Glutamatergic neuron (in vitro differentiated cells): Measurements from ENCODE around the gene COX19. TPM values are rescaled to one million over a fixed set of nuclear protein-coding genes. Genes with fewer than 3 reads are reported as not detected.

Source experiments
- DNase-seq: peaks from one replicate; pipeline ENCODE4 v3.0.0; 2022
- H3K27ac Mint-ChIP-seq: one replicate; pipeline ENCODE4 v1.8.0; 2020; ENCODE audit warnings: mild to moderate bottlenecking, mixed read lengths, inconsistent platforms; ENCODE audit not compliant: unreplicated experiment
- H3K27me3 Mint-ChIP-seq: one replicate; pipeline ENCODE4 v1.8.0; 2020; ENCODE audit warnings: mild to moderate bottlenecking, moderate library complexity, mixed read lengths, inconsistent platforms; ENCODE audit not compliant: unreplicated experiment
- H3K36me3 Mint-ChIP-seq: one replicate; pipeline ENCODE4 v1.8.0; 2020; ENCODE audit warnings: mild to moderate bottlenecking, mixed read lengths, inconsistent platforms; ENCODE audit not compliant: unreplicated experiment
- H3K4me1 Mint-ChIP-seq: one replicate; pipeline ENCODE4 v1.8.0; 2020; ENCODE audit warnings: mild to moderate bottlenecking, low read depth, mixed read lengths, inconsistent platforms; ENCODE audit not compliant: unreplicated experiment
- H3K4me3 Mint-ChIP-seq: one replicate; pipeline ENCODE4 v1.8.0; 2020; ENCODE audit warnings: mild to moderate bottlenecking, mixed read lengths, inconsistent platforms; ENCODE audit not compliant: unreplicated experiment
- H3K9me3 Mint-ChIP-seq: one replicate; pipeline ENCODE4 v1.8.0; 2020; ENCODE audit warnings: mild to moderate bottlenecking, moderate library complexity, mixed read lengths, inconsistent platforms; ENCODE audit not compliant: unreplicated experiment
- CTCF ChIP-seq: fragments of 200-600 bp; sonication (generic); IDR thresholded peaks from one replicate; pipeline ENCODE4 v1.5.0; 2021; ENCODE audit not compliant: partially characterized antibody, unreplicated experiment
- total RNA-seq: library from RNA; stranded (reverse); fragmentation: NEBNext Ultra II Directional; extraction: Animal tissue kit (Norgen Biotek cat#: 25700); gene quantifications from one replicate; pipeline ENCODE4 v1.2.1, GENCODE V29; 2021; ENCODE audit not compliant: unreplicated experiment

COX19 gene
- total RNA-seq, 1 donor from 2014 or later: 18.4 TPM

DNA sequence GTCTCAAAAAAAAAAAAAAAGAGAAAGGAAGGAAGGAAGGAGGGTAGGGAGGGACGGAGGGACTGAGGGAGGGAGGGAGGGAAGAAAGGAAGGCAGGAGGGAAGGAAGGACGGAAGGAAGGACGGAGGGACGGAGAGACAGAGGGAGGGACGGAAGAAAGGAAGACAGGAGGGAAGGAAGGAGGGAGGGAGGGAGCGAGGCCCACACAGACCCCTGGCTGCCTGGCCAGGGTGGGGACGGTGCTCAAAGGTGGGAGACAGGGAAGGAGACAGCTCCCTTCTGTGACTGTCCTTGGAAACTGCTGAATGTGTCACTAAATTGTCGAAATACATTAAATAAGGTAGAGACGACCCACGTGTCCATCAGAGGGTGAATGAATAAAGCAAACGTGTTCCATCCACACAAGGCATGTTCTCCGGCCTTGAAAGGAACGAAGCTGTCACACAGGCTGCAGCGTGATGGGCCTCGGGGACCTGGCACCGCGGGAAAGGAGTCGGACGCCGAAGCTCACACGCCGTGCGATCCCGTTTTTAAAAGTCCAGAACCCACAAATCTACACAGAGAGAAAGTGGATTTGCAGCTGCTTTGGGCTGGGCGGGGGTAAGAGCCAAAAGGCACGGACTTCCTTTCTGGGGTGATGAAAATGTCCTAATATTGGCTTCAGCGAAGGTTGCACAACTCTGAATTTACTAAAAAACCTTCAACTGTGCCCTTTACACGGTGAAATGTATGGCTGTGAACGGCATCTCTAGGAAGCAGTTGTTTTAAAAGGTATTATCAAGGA is 44.2 kb downstream of the COX19 start:
- Mint-ChIP-seq H3K27ac (no peak overlapping the region), H3K9me3 (peaks cover 7% of the 10 kb centered on the region), H3K27me3 (peaks cover 9% of the 10 kb centered on the region), H3K36me3 (no peaks in the 10 kb centered on the region), H3K4me1 (peaks cover 3% of the 10 kb centered on the region), H3K4me3 (no peak overlapping the region)
- peak; percentile 9 for DNase-seq
- TF ChIP-seq CTCF: no peak

DNA sequence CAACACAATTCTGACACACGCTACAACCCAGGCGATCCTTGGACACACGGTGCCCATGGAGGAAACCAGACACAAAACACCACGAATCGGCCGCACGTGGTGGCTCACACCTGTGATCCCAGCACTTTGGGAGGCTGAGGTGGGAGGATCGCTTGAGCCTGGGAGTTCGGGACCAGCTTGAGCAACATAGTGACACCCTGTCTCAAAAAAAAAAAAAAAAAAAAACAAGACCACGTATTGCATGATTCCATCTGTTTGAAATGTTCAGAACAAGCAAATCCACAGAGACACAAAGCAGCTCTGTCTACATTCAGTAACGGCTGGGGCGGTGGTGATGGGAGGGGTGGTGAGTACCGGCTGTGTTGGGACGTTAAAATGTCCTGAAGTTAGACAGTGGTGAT is 46.0 kb downstream of the COX19 start:
- H3K4me3 Mint-ChIP-seq: no peak overlapping the region
- H3K27ac Mint-ChIP-seq: no peak overlapping the region
- peaks cover 9% of the 10 kb centered on the region for H3K27me3 Mint-ChIP-seq
- no peaks in the 10 kb centered on the region for H3K36me3 Mint-ChIP-seq
- TF ChIP-seq CTCF: no peak
- peak; percentile 4 for DNase-seq
- peaks cover 7% of the 10 kb centered on the region for H3K9me3 Mint-ChIP-seq
- peaks cover 3% of the 10 kb centered on the region for H3K4me1 Mint-ChIP-seq

GRCh38 chr7:927031-927671 is 48.2 kb downstream of the COX19 start:
- Mint-ChIP-seq H3K27me3 (peaks cover 9% of the 10 kb centered on the region), H3K4me3 (no peak overlapping the region), H3K4me1 (peaks cover 3% of the 10 kb centered on the region), H3K9me3 (peaks cover 7% of the 10 kb centered on the region), H3K27ac (peak overlapping the region; percentile 22), H3K36me3 (no peaks in the 10 kb centered on the region)
- TF ChIP-seq CTCF: no peak
- peak; percentile 24 for DNase-seq

GRCh38 chr7:926061-927030 is 49.0 kb downstream of the COX19 start:
- Mint-ChIP-seq H3K36me3 (no peaks in the 10 kb centered on the region), H3K27me3 (peaks cover 9% of the 10 kb centered on the region), H3K4me1 (peaks cover 3% of the 10 kb centered on the region), H3K9me3 (peaks cover 7% of the 10 kb centered on the region), H3K4me3 (no peak overlapping the region), H3K27ac (no peak overlapping the region)
- no peak for TF ChIP-seq CTCF
- DNase-seq: peak; percentile 13
